GM12878 (cell line): ENCODE data around the gene ADAMTS14. TPM values are rescaled to one million over a fixed set of nuclear protein-coding genes. Genes with fewer than 3 reads are reported as not detected.
A peak's percentile ranks its signal among the peaks of the same experiment; 100 is the strongest.

Experiments
- ATAC-seq: fragments of 200-7000 bp; cut with Tn5 transposase; 3 replicates; pipeline ENCODE4 v1.9.1; 2020; ENCODE audit warnings: mild to moderate bottlenecking, moderate library complexity
- BruUV-seq: library from RNA; stranded (reverse); fragments of 400-500 nt; replicated peaks from 2 replicates; lab custom pipeline; 2021; lab: Mats Ljungman, UMichigan
- CTCF ChIA-PET: fragments of 300-600 bp; sonication (Branson Sonifier 250); formaldehyde crosslinking; extraction: SDS; loops from one replicate; lab custom pipeline; 2021; ENCODE audit warnings: inconsistent platforms; lab: Yijun Ruan, JAX
- POLR2A ChIA-PET: fragments of 350-600 bp; formaldehyde crosslinking; extraction: SDS; loops from one replicate; lab custom pipeline; 2021; ENCODE audit warnings: inconsistent platforms; lab: Charles Lee
- RAD21 ChIA-PET: fragments of 300-600 bp; sonication (Branson Sonifier 250); formaldehyde crosslinking; loops from one replicate; lab custom pipeline; 2023; ENCODE audit warnings: antibody characterized with exemption; ENCODE audit not compliant: unreplicated experiment; lab: Charles Lee
- SMC1A ChIA-PET: fragments of 300-600 bp; sonication (Branson Sonifier 250); formaldehyde crosslinking; loops from one replicate; lab custom pipeline; 2023; ENCODE audit not compliant: unreplicated experiment, uncharacterized antibody; lab: Charles Lee
- DNase-seq: peaks from one replicate; pipeline ENCODE4 v3.0.0-alpha.2; 2011; ENCODE audit warnings: low read depth, low spot score
- FAIRE-seq: peaks from 3 replicates; lab custom pipeline; 2011; peaks lifted over from hg19 to GRCh38; lab: Jason Lieb, UNC
- H2AFZ ChIP-seq: 2 replicates; pipeline ENCODE4 v1.6.0; 2011; ENCODE audit warnings: low read depth, low read length, control low read depth; ENCODE audit not compliant: control insufficient read depth
- H3K27ac ChIP-seq: 2 replicates; pipeline ENCODE4 v1.5.1; 2011; ENCODE audit warnings: control low read depth; ENCODE audit not compliant: control insufficient read depth, insufficient read depth
- H3K27me3 ChIP-seq, 2 experiments: replicated peaks in 1 of 2; 2 replicates each; pipeline versions ENCODE4 v1.6.0 to v1.6.1; 2011; ENCODE audit warnings: low read length in 1 of 2; ENCODE audit not compliant: control insufficient read depth in 2 of 2, insufficient read depth in 2 of 2
- H3K36me3 ChIP-seq, 2 experiments: 2 replicates each; pipeline ENCODE4 v1.5.1; 2011; ENCODE audit warnings: low read length in 1 of 2; ENCODE audit not compliant: control insufficient read depth in 2 of 2, insufficient read depth in 2 of 2
- H3K4me1 ChIP-seq: 2 replicates; pipeline ENCODE4 v1.6.1; 2011; ENCODE audit warnings: mild to moderate bottlenecking, low read length, moderate library complexity, mixed read lengths; ENCODE audit not compliant: control insufficient read depth, insufficient read depth
- H3K4me2 ChIP-seq: 2 replicates; pipeline ENCODE4 v1.6.0; 2011; ENCODE audit warnings: control low read depth; ENCODE audit not compliant: control insufficient read depth, insufficient read depth
- H3K4me3 ChIP-seq: fragments of 200-600 bp; sonication (generic); 2 replicates; pipeline ENCODE4 v1.5.1; 2016
- H3K79me2 ChIP-seq: 2 replicates; pipeline ENCODE4 v1.6.0; 2011; ENCODE audit warnings: low read length; ENCODE audit not compliant: control insufficient read depth, insufficient read depth
- H3K9ac ChIP-seq: 2 replicates; pipeline ENCODE4 v1.8.0; 2011; ENCODE audit warnings: low read length, control low read depth, mixed read lengths; ENCODE audit not compliant: control insufficient read depth, insufficient read depth
- H3K9me3 ChIP-seq: replicated peaks from 3 replicates; pipeline ENCODE4 v1.5.1; 2011; ENCODE audit warnings: mild to moderate bottlenecking, low read length; ENCODE audit not compliant: control insufficient read depth, insufficient read depth
- H4K20me1 ChIP-seq: 2 replicates; pipeline ENCODE4 v1.6.0; 2011; ENCODE audit not compliant: control insufficient read depth, insufficient read depth
- CEBPZ ChIP-seq: fragments of 150-350 bp; IDR thresholded peaks from 2 replicates; pipeline ENCODE4 v1.6.1; 2016; ENCODE audit warnings: low read depth, low read length
- ETV6 ChIP-seq, 2 experiments: fragments of 450-650 bp in 1 of 2; IDR thresholded peaks in 1 of 2; conservative IDR thresholded peaks in 1 of 2; 2 replicates each; pipeline ENCODE4 v1.6.1; 2014; ENCODE audit warnings: antibody characterized with exemption in 1 of 2, borderline replicate concordance in 1 of 2, low read depth in 1 of 2, mild to moderate bottlenecking in 1 of 2, moderate library complexity in 1 of 2
- PML ChIP-seq: IDR thresholded peaks from 2 replicates; pipeline ENCODE4 v1.6.1; 2012; ENCODE audit warnings: low read length, inconsistent platforms
- TBL1XR1 ChIP-seq: IDR thresholded peaks from 2 replicates; pipeline ENCODE4 v1.6.1; 2012; ENCODE audit warnings: low read depth, low read length, improper control_type of control experiment
- TCF7 ChIP-seq: IDR thresholded peaks from 2 replicates; pipeline ENCODE4 v1.6.1; 2014; ENCODE audit warnings: antibody characterized with exemption, borderline replicate concordance
- ZBTB4 ChIP-seq: fragments of 450-650 bp; formaldehyde crosslinking; IDR thresholded peaks from 2 replicates; pipeline ENCODE4 v1.4.0; 2022; ENCODE audit warnings: mild to moderate bottlenecking, moderate library complexity
- WGBS: methylation state at CpG from one replicate; pipeline ENCODE4 v1.1.6; 2016; ENCODE audit warnings: low lambda C conversion rate; ENCODE audit not compliant: insufficient replicate concordance, insufficient coverage; ENCODE audit errors: missing lambda C conversion rate; 5-methylcytosine and 5-hydroxymethylcytosine counted together
- in situ Hi-C: fragments of 300-500 bp; cut with MboI; formaldehyde crosslinking; loops from 9 replicates; pipeline ENCODE4 v1.14.3; 2018; ENCODE audit warnings: mixed read lengths
- intact Hi-C: fragments of 100-400 bp; cut with micrococcal nuclease; formaldehyde crosslinking; loops from one replicate; pipeline ENCODE4 v1.14.2; 2022; ENCODE audit not compliant: unreplicated experiment
- polyA plus RNA-seq, 11 experiments: library from polyadenylated mRNA; depleted of rRNA in 4 of 11; unstranded in 6 of 11; stranded (reverse) in 5 of 11; fragments of >200 nt; fragmentation: Nextera tagmentation in 4 of 11; fragmentation: Illumina TruSeq in 1 of 11; extraction: Ambion mirVana in 4 of 11; extraction: Trizol in 1 of 11; gene quantifications; 1 replicate in 1 of 11; 2 replicates in 10 of 11; pipeline versions ENCODE4 v1.2.1 to v1.2.3, GENCODE V29; 2011 to 2016; ENCODE audit warnings: inconsistent platforms in 2 of 11, missing spikeins in 2 of 11, low read depth in 1 of 11
- total RNA-seq, 4 experiments: library from RNA; depleted of rRNA in 3 of 4; stranded (reverse); fragments of >200 nt in 3 of 4; fragmentation: Illumina TruSeq in 1 of 4; extraction: Trizol in 1 of 4; gene quantifications; 2 replicates each; pipeline versions ENCODE4 v1.2.1 to v1.2.3, GENCODE V29; 2013 to 2021
- TF ChIP-seq, protein P1 (sequence below), 3 experiments: IDR thresholded peaks in 2 of 3; conservative IDR thresholded peaks in 1 of 3; 2 replicates each; pipeline ENCODE4 v1.5.1; 2011; ENCODE audit warnings: low read depth in 3 of 3, low read length in 3 of 3, mild to moderate bottlenecking in 3 of 3, control low read depth in 2 of 3, moderate library complexity in 2 of 3, inconsistent platforms in 1 of 3, mixed read lengths in 1 of 3; ENCODE audit not compliant: control insufficient read depth in 2 of 3, insufficient read depth in 1 of 3; ENCODE audit errors: extremely low read depth in 1 of 3

Gene ADAMTS14
- total and polyA plus RNA-seq, 10 of the 15 experiments (the other 5 are each of a cell fraction or from before 2014, with no cell fraction given) = 0.03 to 0.05 TPM; not detected in 8

- H3K36me3 ChIP-seq = no peaks in the 10 kb centered on the region
- ChIA-PET RAD21 (no interaction called here), POLR2A (no interaction called here), CTCF (no interaction called here), SMC1A (no interaction called here)
- H2AFZ ChIP-seq = no peak overlapping the region
- 40% methylated on average over 3 of the region's 3 CpGs for WGBS
- BruUV-seq = no TSS peak
- intact Hi-C loops (no loop called here), in situ Hi-C loops (no loop called here)
- TF ChIP-seq TBL1XR1 (no peak), CEBPZ (peak; percentile 51; the same call in 1 of the 2 replicates)
- H3K4me1 ChIP-seq = no peaks in the 10 kb centered on the region
- no peak overlapping the region for H3K4me2 ChIP-seq
- FAIRE-seq (no peak), ATAC-seq (no peak), DNase-seq (no peak)
- H3K79me2 ChIP-seq = no peaks in the 10 kb centered on the region
- no peak overlapping the region for H3K4me3 ChIP-seq
- peaks cover 22% of the 10 kb centered on the region for H3K9me3 ChIP-seq
- no peaks in the 10 kb centered on the region for H4K20me1 ChIP-seq
- no peaks in the 10 kb centered on the region; a peak in 1 of 4 replicates for H3K27me3 ChIP-seq
- no peak overlapping the region for H3K9ac ChIP-seq
- H3K27ac ChIP-seq = no peak overlapping the region
Measured at GRCh38 chr10:70648427-70648826, 23.9 kb upstream of the ADAMTS14 start.

DNA sequence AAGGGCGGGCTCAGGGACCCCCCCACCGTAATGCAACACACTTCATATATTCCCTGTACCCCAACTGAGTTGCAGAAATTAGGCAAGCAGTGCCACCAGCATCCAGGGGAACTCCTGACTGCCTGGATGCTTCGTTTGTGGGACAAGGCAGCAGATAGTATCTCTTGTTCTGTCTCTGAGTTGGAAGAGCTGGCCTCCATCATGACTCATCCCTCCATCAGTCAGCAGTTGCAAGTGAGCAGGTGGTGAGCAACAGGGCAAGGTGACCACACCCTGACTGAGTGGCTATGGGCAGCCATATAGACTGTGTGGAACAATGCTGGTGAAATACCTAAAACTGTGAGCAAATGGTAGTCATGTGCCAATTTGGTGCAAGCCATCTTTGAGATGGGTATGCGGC lies 22.8 kb upstream of the ADAMTS14 start:
- Histone ChIP-seq H3K27me3 (no peaks in the 10 kb centered on the region; a peak in 1 of 4 replicates), H3K4me2 (no peak overlapping the region), H3K36me3 (no peaks in the 10 kb centered on the region), H3K9me3 (peaks cover 22% of the 10 kb centered on the region), H3K9ac (no peak overlapping the region), H3K79me2 (no peaks in the 10 kb centered on the region), H3K4me1 (no peaks in the 10 kb centered on the region), H2AFZ (no peak overlapping the region), H3K4me3 (no peak overlapping the region), H4K20me1 (no peaks in the 10 kb centered on the region), H3K27ac (no peak overlapping the region)
- ChIA-PET RAD21 (no interaction called here), SMC1A (no interaction called here), POLR2A (no interaction called here), CTCF (no interaction called here)
- ATAC-seq = no peak
- intact Hi-C loops (no loop called here), in situ Hi-C loops (no loop called here)
- DNase-seq = no peak
- no peak for FAIRE-seq
- BruUV-seq = no TSS peak
- 26% methylated on average over 4 of the region's 4 CpGs for WGBS
- TF ChIP-seq, protein P1, sequence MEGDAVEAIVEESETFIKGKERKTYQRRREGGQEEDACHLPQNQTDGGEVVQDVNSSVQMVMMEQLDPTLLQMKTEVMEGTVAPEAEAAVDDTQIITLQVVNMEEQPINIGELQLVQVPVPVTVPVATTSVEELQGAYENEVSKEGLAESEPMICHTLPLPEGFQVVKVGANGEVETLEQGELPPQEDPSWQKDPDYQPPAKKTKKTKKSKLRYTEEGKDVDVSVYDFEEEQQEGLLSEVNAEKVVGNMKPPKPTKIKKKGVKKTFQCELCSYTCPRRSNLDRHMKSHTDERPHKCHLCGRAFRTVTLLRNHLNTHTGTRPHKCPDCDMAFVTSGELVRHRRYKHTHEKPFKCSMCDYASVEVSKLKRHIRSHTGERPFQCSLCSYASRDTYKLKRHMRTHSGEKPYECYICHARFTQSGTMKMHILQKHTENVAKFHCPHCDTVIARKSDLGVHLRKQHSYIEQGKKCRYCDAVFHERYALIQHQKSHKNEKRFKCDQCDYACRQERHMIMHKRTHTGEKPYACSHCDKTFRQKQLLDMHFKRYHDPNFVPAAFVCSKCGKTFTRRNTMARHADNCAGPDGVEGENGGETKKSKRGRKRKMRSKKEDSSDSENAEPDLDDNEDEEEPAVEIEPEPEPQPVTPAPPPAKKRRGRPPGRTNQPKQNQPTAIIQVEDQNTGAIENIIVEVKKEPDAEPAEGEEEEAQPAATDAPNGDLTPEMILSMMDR (IDR thresholded peaks at IDR 0.05 in 2 of 3, conservative IDR thresholded peaks at IDR 0.05 in 1 of 3; ENCODE audit: control insufficient read depth in 2 of 3, extremely low read depth in 1 of 3, insufficient read depth in 1 of 3, low read depth in 3 of 3, low read length in 3 of 3) = no peak
- TF ChIP-seq TCF7 (no peak), PML (no peak), ETV6 (conservative IDR thresholded peaks at IDR 0.05 in 1 of 2, IDR thresholded peaks at IDR 0.05 in 1 of 2; ENCODE audit: borderline replicate concordance in 1 of 2, low read depth in 1 of 2) (no peak), ZBTB4 (no peak)
